AG04450 (cell line): ENCODE data around the gene DENND5B. TPM values are rescaled to one million over a fixed set of nuclear protein-coding genes. Genes with fewer than 3 reads are reported as not detected.
"Not testable (repeated sequence)": the region's sequence is repeated elsewhere in the genome, so short reads cannot be mapped to it uniquely, and the experiment has no call there.

Experiments used
- CTCF ChIA-PET: fragments of 300-600, 350-600 bp; formaldehyde crosslinking; extraction: SDS; loops from one replicate; lab custom pipeline; 2022; ENCODE audit warnings: antibody characterized with exemption, inconsistent platforms; lab: Charles Lee
- POLR2A ChIA-PET: fragments of 350-600 bp; formaldehyde crosslinking; extraction: SDS; loops from one replicate; lab custom pipeline; 2021; ENCODE audit warnings: antibody characterized with exemption, inconsistent platforms; lab: Yijun Ruan, JAX
- DNase-seq: peaks from one replicate; pipeline ENCODE4 v3.0.0-alpha.2; 2011; ENCODE audit warnings: low read depth, low spot score
- H3K27ac ChIP-seq: one replicate; pipeline ENCODE4 v1.5.1; 2012; ENCODE audit warnings: low read depth, low read length, control low read depth
- H3K27me3 ChIP-seq: one replicate; pipeline ENCODE4 v1.6.0; 2012; ENCODE audit warnings: low read length; ENCODE audit not compliant: control insufficient read depth, insufficient read depth
- H3K4me3 ChIP-seq: 2 replicates; pipeline ENCODE4 v1.5.1; 2011; ENCODE audit warnings: mild to moderate bottlenecking, low read depth, low read length, control low read depth
- H3K9me3 ChIP-seq: 2 replicates; pipeline ENCODE4 v1.5.1; 2012; ENCODE audit warnings: low read length; ENCODE audit not compliant: control insufficient read depth, insufficient read depth
- polyA plus RNA-seq: library from polyadenylated mRNA; depleted of rRNA; stranded (reverse); fragments of >200 nt; gene quantifications from 2 replicates; pipeline ENCODE4 v1.2.3, GENCODE V29; 2011
- TF ChIP-seq, protein P1 (sequence below): IDR thresholded peaks from 2 replicates; pipeline ENCODE4 v1.5.1; 2011; ENCODE audit warnings: low read depth, low read length, control low read depth, inconsistent platforms

The DENND5B gene
- polyA plus RNA-seq, 1 experiment: 17.3 TPM

DNA sequence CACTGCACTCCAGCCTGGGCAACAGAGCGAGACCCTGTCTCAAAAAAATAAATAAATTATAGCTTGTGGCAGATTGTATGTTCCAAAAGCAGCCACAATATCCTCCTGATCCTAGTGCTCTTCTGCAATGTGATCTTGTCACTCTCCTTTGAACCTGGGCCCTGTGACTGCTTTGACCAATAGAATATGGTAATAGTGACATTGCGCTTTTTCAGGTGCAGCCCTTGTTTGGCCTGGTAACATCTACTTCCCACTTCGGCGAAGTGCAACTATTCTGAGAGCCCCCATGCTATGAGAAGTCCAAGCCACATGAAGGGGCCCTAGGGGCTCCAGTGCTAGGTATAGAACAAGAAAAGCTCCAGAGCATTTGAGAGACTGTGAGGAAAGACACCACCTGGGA, 31.1 kb upstream of the DENND5B start:
- Histone ChIP-seq H3K27ac (no peak overlapping the region), H3K4me3 (no peak overlapping the region), H3K9me3 (no peaks in the 10 kb centered on the region), H3K27me3 (no peaks in the 10 kb centered on the region)
- TF ChIP-seq, protein P1, sequence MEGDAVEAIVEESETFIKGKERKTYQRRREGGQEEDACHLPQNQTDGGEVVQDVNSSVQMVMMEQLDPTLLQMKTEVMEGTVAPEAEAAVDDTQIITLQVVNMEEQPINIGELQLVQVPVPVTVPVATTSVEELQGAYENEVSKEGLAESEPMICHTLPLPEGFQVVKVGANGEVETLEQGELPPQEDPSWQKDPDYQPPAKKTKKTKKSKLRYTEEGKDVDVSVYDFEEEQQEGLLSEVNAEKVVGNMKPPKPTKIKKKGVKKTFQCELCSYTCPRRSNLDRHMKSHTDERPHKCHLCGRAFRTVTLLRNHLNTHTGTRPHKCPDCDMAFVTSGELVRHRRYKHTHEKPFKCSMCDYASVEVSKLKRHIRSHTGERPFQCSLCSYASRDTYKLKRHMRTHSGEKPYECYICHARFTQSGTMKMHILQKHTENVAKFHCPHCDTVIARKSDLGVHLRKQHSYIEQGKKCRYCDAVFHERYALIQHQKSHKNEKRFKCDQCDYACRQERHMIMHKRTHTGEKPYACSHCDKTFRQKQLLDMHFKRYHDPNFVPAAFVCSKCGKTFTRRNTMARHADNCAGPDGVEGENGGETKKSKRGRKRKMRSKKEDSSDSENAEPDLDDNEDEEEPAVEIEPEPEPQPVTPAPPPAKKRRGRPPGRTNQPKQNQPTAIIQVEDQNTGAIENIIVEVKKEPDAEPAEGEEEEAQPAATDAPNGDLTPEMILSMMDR: no peak
- DNase-seq: no peak
- ChIA-PET CTCF (interaction anchor here (1.0 kb wide), 1 partner anchor 219 kb away, joined by 8 read pairs; no protein-coding TSS in a partner anchor), POLR2A (no interaction called here)

DNA sequence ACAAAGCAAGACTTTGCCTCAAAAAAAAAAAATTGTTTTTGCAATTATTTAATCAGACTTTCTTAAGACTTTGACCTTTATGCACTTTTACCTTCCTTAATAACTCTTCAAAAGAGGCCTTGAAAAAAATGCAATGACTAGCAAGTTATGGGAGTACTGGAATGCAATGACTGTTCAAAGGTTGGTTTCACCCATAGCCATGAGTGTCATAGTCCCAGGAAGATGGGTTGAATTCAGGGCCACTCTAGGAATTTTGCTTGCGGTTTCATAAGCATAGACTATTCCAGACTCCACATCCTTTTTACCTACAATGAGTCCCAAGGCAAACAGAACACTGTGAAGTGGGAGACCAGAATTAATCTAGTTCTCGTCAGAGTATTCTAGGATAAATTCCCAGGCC, 29.4 kb upstream of the DENND5B start:
- no peak for DNase-seq
- CTCF ChIA-PET: no interaction called here

DNA sequence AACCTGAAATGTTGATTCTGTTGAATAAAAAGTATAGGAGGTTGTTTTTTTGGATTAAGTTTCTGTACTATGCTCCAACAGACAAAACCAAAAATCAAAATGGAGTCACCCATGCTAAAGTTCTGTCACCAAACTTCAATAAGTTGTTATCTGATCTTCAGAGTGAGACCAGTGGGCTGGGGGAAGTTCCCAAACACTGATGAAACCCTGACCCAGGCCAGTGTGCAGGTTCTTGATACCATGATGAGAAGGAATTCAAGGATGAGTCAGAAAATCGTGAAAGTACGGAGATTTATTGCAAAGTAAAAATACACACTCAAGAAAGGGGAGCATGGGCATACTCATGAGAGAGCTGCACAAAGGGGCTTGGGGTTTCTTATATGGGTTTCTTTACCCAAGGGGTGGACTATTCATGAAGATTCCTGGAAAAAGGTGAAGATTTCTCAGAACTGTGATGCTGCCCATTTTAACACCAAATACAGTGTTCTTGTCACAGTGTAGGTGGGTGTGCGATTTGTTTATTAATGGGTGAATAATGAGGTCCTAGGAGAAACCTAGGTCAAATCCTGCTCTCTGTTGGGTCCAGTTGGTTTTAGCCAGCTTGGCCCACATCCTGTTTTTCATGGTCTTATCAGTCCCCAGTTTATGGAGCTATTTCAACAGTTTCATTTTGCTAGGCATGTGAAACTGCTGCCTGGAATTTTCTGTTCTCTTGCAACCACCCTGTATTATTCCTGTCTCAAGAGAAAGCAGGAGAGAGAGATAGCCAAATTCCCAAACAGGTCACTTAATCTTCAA, 27.5 kb upstream of the DENND5B start:
- CTCF ChIA-PET: interaction anchor here (0.9 kb wide), 1 partner anchor 215 kb away, joined by 3 read pairs; no protein-coding TSS in a partner anchor
- Histone ChIP-seq H3K9me3 (no peaks in the 10 kb centered on the region), H3K27me3 (no peaks in the 10 kb centered on the region), H3K27ac (no peak overlapping the region), H3K4me3 (no peak overlapping the region)
- POLR2A ChIA-PET: no interaction called here
- DNase-seq: no peak
- TF ChIP-seq, protein P1: no peak

More for the DNA sequence above, 29.4 kb upstream of the DENND5B start:
- POLR2A ChIA-PET: no interaction called here
- Histone ChIP-seq H3K27ac (no peak overlapping the region), H3K27me3 (no peaks in the 10 kb centered on the region), H3K9me3 (no peaks in the 10 kb centered on the region), H3K4me3 (no peak overlapping the region)
- TF ChIP-seq, protein P1: no peak

DNA sequence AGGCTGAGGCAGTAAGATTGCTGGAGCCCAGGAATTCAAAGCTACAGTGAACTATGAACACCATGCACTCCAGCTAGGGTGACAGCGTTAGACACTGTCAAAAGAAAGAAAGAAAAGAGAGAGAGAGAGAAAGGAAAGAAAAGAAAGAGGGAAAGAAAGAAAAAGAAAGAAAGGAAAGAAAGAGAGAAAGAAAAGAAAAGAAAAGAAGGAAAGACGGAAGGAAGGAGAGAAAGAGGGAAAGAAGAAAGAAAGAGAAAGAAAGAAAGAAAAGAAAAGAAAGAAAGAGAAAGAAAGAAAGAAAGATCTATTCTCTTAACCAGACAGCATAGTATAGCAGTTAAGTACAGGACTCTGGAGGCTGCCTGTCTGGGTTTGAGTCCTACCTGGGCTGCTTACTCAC, 21.9 kb upstream of the DENND5B start:
- no peak for DNase-seq
- ChIA-PET CTCF (no interaction called here), POLR2A (no interaction called here)
- TF ChIP-seq, protein P1: no peak
- no peak overlapping the region for H3K4me3 ChIP-seq
- H3K27ac ChIP-seq: no peak overlapping the region
- peaks cover 5% of the 10 kb centered on the region; the same call in 1 of the 2 replicates for H3K9me3 ChIP-seq
- no peaks in the 10 kb centered on the region for H3K27me3 ChIP-seq

DNA sequence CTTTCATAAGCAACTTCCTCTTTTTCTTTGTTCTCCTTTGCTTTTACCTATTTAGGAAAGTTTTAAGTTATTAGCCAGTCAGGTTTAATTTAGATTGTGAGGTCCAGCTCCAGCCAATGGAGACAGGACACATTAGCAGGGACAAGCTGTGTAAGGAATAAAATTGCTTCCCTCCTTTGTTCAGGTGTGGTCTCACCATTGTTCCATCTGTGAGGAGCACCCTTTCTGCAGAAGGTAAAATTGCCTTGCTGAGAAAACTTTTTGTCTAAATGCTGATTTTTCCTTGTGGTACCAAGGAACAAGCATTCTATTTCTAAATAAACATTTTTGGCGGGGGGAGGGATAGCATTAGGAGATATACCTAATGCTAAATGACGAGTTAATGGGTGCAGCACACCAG, 17.4 kb upstream of the DENND5B start:
- POLR2A ChIA-PET, CTCF ChIA-PET, DNase-seq: not testable (repeated sequence)

More for the DNA sequence above, 17.4 kb upstream of the DENND5B start:
- H3K27ac ChIP-seq, H3K9me3 ChIP-seq, H3K4me3 ChIP-seq, H3K27me3 ChIP-seq: not testable (repeated sequence)
